ENCODE measurements around the gene ADAMTS14.

GRCh38 chr10:70751991-70752390, 79.7 kb downstream of the ADAMTS14 start:
- TF ChIP-seq POLR2AphosphoS5 (IDR thresholded peaks at IDR 0.05; ENCODE audit: low read depth, low read length): no peak
- TF ChIP-seq TAF1 (IDR thresholded peaks at IDR 0.05; ENCODE audit: low read depth, low read length): no peak
- TF ChIP-seq POLR2A (IDR thresholded peaks at IDR 0.05; ENCODE audit: low read depth, low read length): no peak
- TF ChIP-seq PAX5 (IDR thresholded peaks at IDR 0.05; ENCODE audit: insufficient read depth, low read length, severe bottlenecking): no peak
- no peak for TF ChIP-seq POU2F2 (IDR thresholded peaks at IDR 0.05; ENCODE audit: low read depth, low read length)
- TF ChIP-seq SPI1 (IDR thresholded peaks at IDR 0.05; ENCODE audit: low read depth, low read length): no peak

All from GM12891 (cell line).